ENCODE measurements around the gene BMP6. TPM values are rescaled to one million over a fixed set of nuclear protein-coding genes. Genes with fewer than 3 reads are reported as not detected.

The BMP6 gene
- total and polyA plus RNA-seq, 2 of the 8 experiments (the other 6 are each of a cell fraction or from before 2014, with no cell fraction given) = 2.0 to 2.1 TPM

- Histone ChIP-seq H3K4me3 (ENCODE audit: extremely low read depth in 1 of 4, insufficient read depth in 2 of 4, low read depth in 3 of 4, low read length in 4 of 4) (no peak overlapping the region), H3K56ac (replicated peaks; ENCODE audit: insufficient read length, low read depth, low read length) (no peak overlapping the region), H4K20me1 (replicated peaks in 1 of 2; ENCODE audit: control insufficient read depth in 1 of 2, insufficient read depth in 2 of 2, low read length in 2 of 2) (no peaks in the 10 kb centered on the region), H3K23me2 (ENCODE audit: low read depth, low read length) (no peaks in the 10 kb centered on the region), H3K18ac (ENCODE audit: extremely low read depth, low read length) (no peak overlapping the region), H3K9me3 (ENCODE audit: insufficient read depth in 2 of 2, low read depth in 1 of 2, low read length in 1 of 2) (no peaks in the 10 kb centered on the region), H3K23ac (ENCODE audit: insufficient read length) (no peak overlapping the region), H3K4me2 (ENCODE audit: insufficient read depth in 1 of 2, low read depth in 2 of 2, low read length in 2 of 2) (no peak overlapping the region), H3K36me3 (ENCODE audit: control insufficient read depth in 2 of 4, insufficient read depth in 4 of 4, low read length in 3 of 4) (no peaks in the 10 kb centered on the region), H2BK20ac (ENCODE audit: low read length) (no peak overlapping the region), H3K27me3 (replicated peaks in 1 of 4; ENCODE audit: control insufficient read depth in 3 of 4, extremely low read depth in 1 of 4, insufficient read depth in 3 of 4, low read length in 3 of 4) (no peaks in the 10 kb centered on the region; a peak in 1 of 7 replicates), H3K9ac (replicated peaks in 1 of 4; ENCODE audit: extremely low read depth in 1 of 4, low read depth in 3 of 4, low read length in 3 of 4) (no peak overlapping the region), H3K79me2 (ENCODE audit: control insufficient read depth in 1 of 2, insufficient read depth in 2 of 2, low read length in 2 of 2) (no peaks in the 10 kb centered on the region), H3K14ac (ENCODE audit: insufficient read length) (no peak overlapping the region), H3K79me1 (ENCODE audit: low read depth, low read length) (no peaks in the 10 kb centered on the region), H2BK12ac (ENCODE audit: low read depth, low read length) (no peak overlapping the region), H4K91ac (replicated peaks; ENCODE audit: insufficient read length, low read length) (no peak overlapping the region), H3K27ac (ENCODE audit: low read depth, low read length) (no peak overlapping the region), H3K4me1 (replicated peaks in 1 of 4; ENCODE audit: control insufficient read depth in 3 of 4, insufficient read depth in 4 of 4, low read length in 3 of 4) (peaks cover 0 to 3% (median 0%) of the 10 kb centered on the region in 4 experiments; a peak in 1 of 7 replicates), H2AK5ac (ENCODE audit: low read depth, low read length) (no peak overlapping the region), H3K4ac (replicated peaks; ENCODE audit: insufficient read length, low read depth, low read length) (no peak overlapping the region), H4K5ac (ENCODE audit: insufficient read length, low read depth, low read length) (no peak overlapping the region), H2BK120ac (replicated peaks; ENCODE audit: low read depth, low read length) (no peak overlapping the region), H2BK5ac (ENCODE audit: low read depth, low read length) (no peak overlapping the region), H2AFZ (ENCODE audit: low read length) (no peak overlapping the region), H2BK15ac (ENCODE audit: low read length) (no peak overlapping the region; the same call in 1 of the 2 replicates), H4K8ac (ENCODE audit: extremely low read depth, insufficient read depth, low read length) (no peak overlapping the region)
- FAIRE-seq (no peak), DNase-seq (ENCODE audit: low read depth in 1 of 2, low spot score in 2 of 2) (no peak)
- WGBS, 2 experiments (ENCODE audit: extremely low coverage in 1 of 2, insufficient coverage in 1 of 2, insufficient read length in 1 of 2, insufficient replicate concordance in 2 of 2, low coverage in 1 of 2, low lambda C conversion rate in 2 of 2, missing lambda C conversion rate in 1 of 2) = 96% methylated on average over 3 of the region's 3 CpGs; no CpG with 5 or more reads in 1 of the 2 experiments
- CTCF ChIA-PET (ENCODE audit: partially characterized antibody) = no interaction called here
- POLR2A ChIA-PET (ENCODE audit: partially characterized antibody) = no interaction called here
- TF ChIP-seq SIRT6 (IDR thresholded peaks at IDR 0.05; ENCODE audit: low read length) (no peak), MAFK (IDR thresholded peaks at IDR 0.05; ENCODE audit: low read depth, low read length) (no peak; the same call in 1 of the 2 replicates), SIN3A (conservative IDR thresholded peaks at IDR 0.05 in 1 of 2, IDR thresholded peaks at IDR 0.05 in 1 of 2; ENCODE audit: low read depth in 1 of 2, low read length in 2 of 2) (no peak), YY1 (IDR thresholded peaks at IDR 0.05; ENCODE audit: low read depth, low read length) (no peak), CHD1 (IDR thresholded peaks at IDR 0.05; ENCODE audit: low read depth, low read length) (no peak), ZNF274 (IDR thresholded peaks at IDR 0.05; ENCODE audit: borderline replicate concordance, extremely low read depth, low read length) (no peak), E2F6 (IDR thresholded peaks at IDR 0.05) (no peak), HDAC2 (IDR thresholded peaks at IDR 0.05; ENCODE audit: borderline replicate concordance in 1 of 2, low read depth in 2 of 2, low read length in 2 of 2) (no peak), SRF (IDR thresholded peaks at IDR 0.05; ENCODE audit: low read depth, low read length) (no peak), ASH2L (IDR thresholded peaks at IDR 0.05; ENCODE audit: low read length) (no peak), SP2 (IDR thresholded peaks at IDR 0.05; ENCODE audit: low read length) (no peak), SP1 (IDR thresholded peaks at IDR 0.05; ENCODE audit: low read depth, low read length) (no peak), ATF2 (IDR thresholded peaks at IDR 0.05; ENCODE audit: low read length) (no peak)
Measured at GRCh38 chr6:7759320-7759719, 33.4 kb downstream of the BMP6 start.

All from H1 (cell line).